ENCODE data around the gene KAZN.

DNA sequence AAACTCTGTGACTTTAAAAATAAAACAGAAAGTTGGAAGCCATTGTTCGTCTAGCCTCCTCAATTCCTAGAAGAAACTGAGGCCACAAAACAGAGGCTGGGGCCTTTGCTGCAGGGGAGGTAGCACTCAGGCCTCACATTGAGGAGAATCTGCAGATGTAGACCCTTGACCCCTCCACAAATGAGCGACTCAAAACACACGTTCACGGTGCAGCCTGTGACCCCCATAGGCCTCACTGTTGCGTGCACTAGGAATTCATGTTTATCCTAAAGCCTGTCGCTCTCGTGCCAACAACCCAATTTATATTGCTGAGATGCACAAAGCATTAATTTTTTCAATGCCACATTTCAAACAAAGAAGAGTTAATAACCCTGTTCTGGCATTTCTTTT lies 560.7 kb downstream of the KAZN start:
- TF ChIP-seq ZFP30 (CRISPR knock-in tag; IDR thresholded peaks at IDR 0.05) = no peak
- TF ChIP-seq GLIS3 (CRISPR knock-in tag; IDR thresholded peaks at IDR 0.05) = no peak
- no peak for TF ChIP-seq TOX (CRISPR knock-in tag; IDR thresholded peaks at IDR 0.05; ENCODE audit: borderline replicate concordance)
- TF ChIP-seq PPARA (CRISPR knock-in tag; IDR thresholded peaks at IDR 0.05; ENCODE audit: borderline replicate concordance) = no peak
- TF ChIP-seq RARB (CRISPR knock-in tag; IDR thresholded peaks at IDR 0.05) = no peak
- TF ChIP-seq ZFP3 (CRISPR knock-in tag; IDR thresholded peaks at IDR 0.05) = no peak
